Measurements from ENCODE around the gene TRERF1. TPM values are rescaled to one million over a fixed set of nuclear protein-coding genes. Genes with fewer than 3 reads are reported as not detected.

The TRERF1 gene
- total and polyA plus RNA-seq, 2 experiments from 2014 or later: 6.4 to 8.7 TPM

DNA sequence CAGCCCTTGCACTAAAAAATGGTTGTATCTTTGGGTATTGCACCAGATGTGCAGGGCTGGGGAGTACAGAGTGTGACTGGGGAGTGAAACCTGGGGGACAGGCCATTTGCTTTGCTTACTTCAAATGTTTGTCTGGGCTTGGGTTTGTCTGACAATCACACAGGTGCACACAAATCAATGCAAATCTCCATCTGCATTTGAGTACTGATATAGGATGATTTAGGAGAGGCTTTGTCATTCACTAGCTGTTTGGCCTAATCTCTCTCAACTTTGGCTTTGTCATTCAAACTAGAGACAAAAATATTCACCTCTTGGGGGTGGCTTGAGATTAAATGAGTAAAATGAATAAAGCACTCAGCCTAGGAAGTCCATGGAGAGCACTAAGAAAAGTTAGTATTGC is 274.7 kb downstream of the TRERF1 start:
- H3K9me3 ChIP-seq (ENCODE audit: low read depth): no peaks in the 10 kb centered on the region
- no peak overlapping the region for H3K4me3 ChIP-seq
- DNase-seq (ENCODE audit: low read depth in 1 of 2, low spot score in 1 of 2): no peak
- H3K27me3 ChIP-seq: no peaks in the 10 kb centered on the region
- no peak overlapping the region for H3K27ac ChIP-seq
- TF ChIP-seq, protein P1, sequence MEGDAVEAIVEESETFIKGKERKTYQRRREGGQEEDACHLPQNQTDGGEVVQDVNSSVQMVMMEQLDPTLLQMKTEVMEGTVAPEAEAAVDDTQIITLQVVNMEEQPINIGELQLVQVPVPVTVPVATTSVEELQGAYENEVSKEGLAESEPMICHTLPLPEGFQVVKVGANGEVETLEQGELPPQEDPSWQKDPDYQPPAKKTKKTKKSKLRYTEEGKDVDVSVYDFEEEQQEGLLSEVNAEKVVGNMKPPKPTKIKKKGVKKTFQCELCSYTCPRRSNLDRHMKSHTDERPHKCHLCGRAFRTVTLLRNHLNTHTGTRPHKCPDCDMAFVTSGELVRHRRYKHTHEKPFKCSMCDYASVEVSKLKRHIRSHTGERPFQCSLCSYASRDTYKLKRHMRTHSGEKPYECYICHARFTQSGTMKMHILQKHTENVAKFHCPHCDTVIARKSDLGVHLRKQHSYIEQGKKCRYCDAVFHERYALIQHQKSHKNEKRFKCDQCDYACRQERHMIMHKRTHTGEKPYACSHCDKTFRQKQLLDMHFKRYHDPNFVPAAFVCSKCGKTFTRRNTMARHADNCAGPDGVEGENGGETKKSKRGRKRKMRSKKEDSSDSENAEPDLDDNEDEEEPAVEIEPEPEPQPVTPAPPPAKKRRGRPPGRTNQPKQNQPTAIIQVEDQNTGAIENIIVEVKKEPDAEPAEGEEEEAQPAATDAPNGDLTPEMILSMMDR (IDR thresholded peaks at IDR 0.05; ENCODE audit: low read depth, low read length): no peak
- no peaks in the 10 kb centered on the region for H3K4me1 ChIP-seq (ENCODE audit: low read depth)
- no peaks in the 10 kb centered on the region for H3K36me3 ChIP-seq

DNA sequence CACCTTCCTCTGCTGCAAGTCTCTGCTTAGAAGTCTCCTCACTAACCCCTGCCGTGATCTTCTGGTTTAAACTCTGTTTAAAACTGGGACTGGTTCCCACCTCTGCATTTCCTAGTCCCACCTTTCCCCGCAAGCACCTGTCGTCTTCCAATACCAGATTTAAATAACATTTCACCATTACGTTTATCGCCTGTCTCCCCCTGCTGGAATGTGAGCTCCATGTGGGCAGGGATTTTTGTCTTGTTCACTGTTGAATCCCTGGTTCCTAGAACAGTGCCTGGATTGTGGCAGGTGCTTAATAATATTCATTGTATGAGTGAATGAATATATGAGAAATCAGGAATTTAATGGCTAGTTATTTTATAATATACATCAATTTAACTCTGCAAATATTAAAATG is 275.9 kb downstream of the TRERF1 start:
- TF ChIP-seq, protein P1 (IDR thresholded peaks at IDR 0.05; ENCODE audit: low read depth, low read length): peak; percentile 30
- no peak for DNase-seq (ENCODE audit: low read depth in 1 of 2, low spot score in 1 of 2)

More for the DNA sequence above, 275.9 kb downstream of the TRERF1 start:
- Histone ChIP-seq H3K36me3 (no peaks in the 10 kb centered on the region), H3K4me1 (ENCODE audit: low read depth) (no peaks in the 10 kb centered on the region), H3K27ac (no peak overlapping the region), H3K9me3 (ENCODE audit: low read depth) (no peaks in the 10 kb centered on the region), H3K4me3 (no peak overlapping the region), H3K27me3 (no peaks in the 10 kb centered on the region)

Other genes with a start within 250 kb of the TRERF1 start
- gene MRPS10, start 234.1 kb downstream of the TRERF1 start, total RNA-seq: 15.8 and 20.6 TPM in 2 replicates
- 37.8 and 39.8 TPM in 2 replicates for gene MRPS10, start 234.1 kb downstream of the TRERF1 start, polyA plus RNA-seq
- gene UBR2, start 112.1 kb upstream of the TRERF1 start, total RNA-seq: 18.9 and 22.6 TPM in 2 replicates
- gene UBR2, start 112.1 kb upstream of the TRERF1 start, polyA plus RNA-seq: 10.9 and 13.7 TPM in 2 replicates

Measured in cardiac muscle cell (in vitro differentiated cells and primary cell).